ENCODE data around the gene TIMELESS. TPM values are rescaled to one million over a fixed set of nuclear protein-coding genes. Genes with fewer than 3 reads are reported as not detected.
A peak's percentile ranks its signal among the peaks of the same experiment; 100 is the strongest.

Gene TIMELESS
- total RNA-seq, 4 donors from 2014 or later = 4.8 to 47.0 (median 6.0) TPM

GRCh38 chr12:56477521-56478225 is 28.4 kb upstream of the TIMELESS start:
- no peaks in the 10 kb centered on the region for H3K27me3 ChIP-seq
- H3K4me1 ChIP-seq = no peaks in the 10 kb centered on the region
- no peak overlapping the region for H3K4me3 ChIP-seq
- no peak overlapping the region for H3K27ac ChIP-seq
- no peaks in the 10 kb centered on the region for H3K36me3 ChIP-seq
- no peak for DNase-seq
- TF ChIP-seq CTCF (IDR thresholded peaks at IDR 0.05) = no peak
- TF ChIP-seq POLR2A (IDR thresholded peaks at IDR 0.05) = no peak
- no peaks in the 10 kb centered on the region for H3K9me3 ChIP-seq

DNA sequence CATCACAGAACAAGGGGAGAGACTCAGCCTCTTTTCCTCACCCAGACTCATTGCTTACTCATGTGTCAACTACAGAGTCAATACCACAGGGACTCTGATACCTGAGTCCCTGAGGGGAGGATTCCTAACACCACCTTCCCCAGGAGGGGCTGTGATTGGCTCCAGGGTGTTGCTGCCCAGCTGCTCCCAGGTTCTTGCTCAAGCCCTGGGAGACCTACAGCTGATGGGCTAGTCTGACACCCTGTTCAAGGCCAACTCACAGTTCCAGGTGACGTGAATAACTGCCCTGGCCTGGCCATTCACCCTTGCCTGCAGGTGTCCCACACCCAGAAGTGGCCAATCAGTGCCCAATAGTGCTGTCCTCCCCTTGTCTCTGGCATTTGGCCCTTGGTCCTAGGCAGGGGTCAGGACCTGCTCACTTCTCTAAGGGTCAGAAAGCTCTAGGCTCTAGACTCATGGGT is 27.8 kb upstream of the TIMELESS start:
- no peaks in the 10 kb centered on the region for H3K27me3 ChIP-seq
- DNase-seq = no peak
- no peaks in the 10 kb centered on the region for H3K36me3 ChIP-seq
- TF ChIP-seq CTCF (IDR thresholded peaks at IDR 0.05) (no peak), POLR2A (IDR thresholded peaks at IDR 0.05) (no peak)
- H3K9me3 ChIP-seq = no peaks in the 10 kb centered on the region
- H3K27ac ChIP-seq = no peak overlapping the region
- H3K4me3 ChIP-seq = no peak overlapping the region
- no peaks in the 10 kb centered on the region for H3K4me1 ChIP-seq

DNA sequence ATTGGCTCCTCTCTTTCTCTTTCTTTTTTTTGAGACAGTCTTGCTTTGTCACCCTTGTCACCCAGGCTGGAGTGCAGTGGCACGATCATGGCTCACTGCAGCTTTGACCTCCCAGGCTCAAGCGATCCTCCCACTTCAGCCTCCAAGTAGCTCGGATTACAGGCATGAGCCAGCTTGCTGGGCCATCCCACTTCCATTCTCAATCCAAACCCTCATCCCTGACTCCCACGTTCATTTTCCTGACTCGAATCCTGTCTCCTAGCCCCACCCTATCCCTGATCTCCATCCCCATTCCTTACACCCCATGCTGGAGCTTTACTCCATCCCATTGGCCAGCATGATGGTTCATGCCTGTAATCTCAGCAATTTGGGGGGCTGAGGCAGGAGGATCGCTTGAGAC is 26.9 kb upstream of the TIMELESS start:
- Histone ChIP-seq H3K27ac (no peak overlapping the region), H3K4me3 (no peak overlapping the region), H3K27me3 (no peaks in the 10 kb centered on the region), H3K4me1 (no peaks in the 10 kb centered on the region), H3K36me3 (no peaks in the 10 kb centered on the region), H3K9me3 (no peaks in the 10 kb centered on the region)
- no peak for DNase-seq
- TF ChIP-seq CTCF (IDR thresholded peaks at IDR 0.05) (no peak), POLR2A (IDR thresholded peaks at IDR 0.05) (no peak)

GRCh38 chr12:56474389-56474788 is 25.2 kb upstream of the TIMELESS start:
- no peaks in the 10 kb centered on the region for H3K36me3 ChIP-seq
- TF ChIP-seq CTCF (IDR thresholded peaks at IDR 0.05) (no peak), POLR2A (IDR thresholded peaks at IDR 0.05) (no peak)
- H3K4me1 ChIP-seq = peaks cover 0 to 8% (median 0%) of the 10 kb centered on the region in 4 donors
- no peak for DNase-seq
- no peak overlapping the region for H3K27ac ChIP-seq
- no peak overlapping the region for H3K4me3 ChIP-seq
- H3K9me3 ChIP-seq = no peaks in the 10 kb centered on the region
- H3K27me3 ChIP-seq = no peaks in the 10 kb centered on the region

DNA sequence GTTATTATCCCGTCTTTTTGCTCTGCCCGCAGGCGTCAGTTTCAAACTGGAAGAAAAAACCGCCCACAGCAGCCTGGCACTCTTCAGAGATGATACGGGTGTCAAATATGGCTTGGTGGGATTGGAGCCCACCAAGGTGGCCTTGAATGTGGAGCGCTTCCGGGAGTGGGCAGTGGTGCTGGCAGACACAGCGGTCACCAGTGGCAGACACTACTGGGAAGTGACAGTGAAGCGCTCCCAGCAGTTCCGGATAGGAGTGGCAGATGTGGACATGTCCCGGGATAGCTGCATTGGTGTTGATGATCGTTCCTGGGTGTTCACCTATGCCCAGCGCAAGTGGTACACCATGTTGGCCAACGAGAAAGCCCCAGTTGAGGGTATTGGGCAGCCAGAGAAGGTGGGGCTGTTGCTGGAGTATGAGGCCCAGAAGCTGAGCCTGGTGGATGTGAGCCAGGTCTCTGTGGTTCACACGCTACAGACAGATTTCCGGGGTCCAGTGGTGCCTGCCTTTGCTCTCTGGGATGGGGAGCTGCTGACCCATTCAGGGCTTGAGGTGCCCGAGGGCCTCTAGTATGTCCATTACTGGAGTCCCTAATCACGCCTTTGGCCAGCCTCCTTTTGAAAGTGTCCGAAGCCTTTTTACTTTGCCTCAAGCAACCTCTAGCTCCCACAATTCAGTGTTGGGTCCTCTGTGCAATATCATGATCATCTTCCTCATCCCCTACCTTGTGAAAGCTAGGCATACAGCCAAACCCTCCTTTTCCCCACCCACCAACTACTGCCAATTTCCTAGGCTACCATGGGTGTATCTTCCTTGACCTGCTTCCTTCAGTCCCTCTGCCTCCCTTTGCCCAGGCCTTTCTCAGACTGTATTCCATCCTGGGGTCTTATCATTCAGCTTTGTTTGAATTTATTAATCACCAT is 20.0 kb upstream of the TIMELESS start:
- peak overlapping the region; percentile 80 to 94 (median 86) for H3K27ac ChIP-seq
- no peaks in the 10 kb centered on the region for H3K9me3 ChIP-seq
- no peaks in the 10 kb centered on the region for H3K36me3 ChIP-seq
- H3K4me1 ChIP-seq = peaks cover 0 to 19% (median 3%) of the 10 kb centered on the region in 4 donors
- TF ChIP-seq POLR2A (IDR thresholded peaks at IDR 0.05) (no peak), CTCF (IDR thresholded peaks at IDR 0.05) (no peak)
- DNase-seq = peak in 2 of 3 donors; percentile 53 to 56
- peak overlapping the region; percentile 69 to 88 (median 81) for H3K4me3 ChIP-seq
- no peaks in the 10 kb centered on the region for H3K27me3 ChIP-seq
